HCT116 (cell line): ENCODE data around the gene UTP18.

Experiments
- ATF3 ChIP-seq: IDR thresholded peaks from 2 replicates; pipeline ENCODE4 v1.6.1; 2012
- CTCF ChIP-seq, 3 experiments: fragments of 200-600 bp in 1 of 3; sonication (generic) in 1 of 3; IDR thresholded peaks in 2 of 3; conservative IDR thresholded peaks in 1 of 3; 2 replicates each; pipeline ENCODE4 v1.5.1; 2012 to 2017; ENCODE audit warnings: low read depth in 2 of 3, low read length in 2 of 3, antibody characterized with exemption in 1 of 3, borderline replicate concordance in 1 of 3, control low read depth in 1 of 3, mild to moderate bottlenecking in 1 of 3, mixed read lengths in 1 of 3, mixed run types in 1 of 3, moderate library complexity in 1 of 3; ENCODE audit not compliant: insufficient read depth in 1 of 3
- EZH2 ChIP-seq: fragments of 200-600 bp; sonication (generic); IDR thresholded peaks from 2 replicates; pipeline ENCODE4 v1.6.1; 2017; ENCODE audit warnings: antibody characterized with exemption, mixed run types
- POLR2A ChIP-seq: IDR thresholded peaks from 2 replicates; pipeline ENCODE4 v1.7.0; 2011; ENCODE audit warnings: borderline replicate concordance; ENCODE audit not compliant: insufficient read depth, insufficient read length; ENCODE audit errors: extremely low read depth

GRCh38 chr17:51319186-51319585 lies 58.8 kb downstream of the UTP18 start:
- TF ChIP-seq ATF3 (no peak), CTCF (IDR thresholded peaks at IDR 0.05 in 2 of 3, conservative IDR thresholded peaks at IDR 0.05 in 1 of 3; ENCODE audit: borderline replicate concordance in 1 of 3, insufficient read depth in 1 of 3, low read depth in 2 of 3, low read length in 2 of 3) (no peak), EZH2 (no peak), POLR2A (no peak)
